ENCODE data around the gene KIF2B.

DNA sequence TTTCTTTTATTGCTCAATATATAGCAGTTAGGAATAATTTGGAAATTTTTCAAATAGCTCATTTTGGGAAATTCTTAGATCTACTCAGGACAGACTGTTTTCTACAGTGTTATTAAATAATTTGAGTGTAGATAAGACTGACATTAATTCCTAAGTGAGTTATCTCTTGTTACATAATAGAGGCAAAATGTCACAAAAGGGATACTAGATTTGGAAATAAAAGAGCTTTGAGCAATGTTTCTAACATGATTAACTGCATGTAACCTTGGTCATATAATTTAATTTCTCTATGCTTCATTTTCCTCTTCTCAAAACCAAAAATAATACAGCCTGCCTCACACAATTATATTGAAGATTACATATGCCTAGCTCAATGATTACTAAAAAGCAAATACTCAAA lies 16.3 kb upstream of the KIF2B start:
- TF ChIP-seq ZNF565 (CRISPR knock-in tag; conservative IDR thresholded peaks at IDR 0.05; ENCODE audit: low read depth) (no peak), ARNTL (CRISPR knock-in tag; IDR thresholded peaks at IDR 0.05; ENCODE audit: borderline replicate concordance, low read depth) (no peak), SNAI2 (CRISPR knock-in tag; IDR thresholded peaks at IDR 0.05) (no peak), TOX (CRISPR knock-in tag; IDR thresholded peaks at IDR 0.05; ENCODE audit: borderline replicate concordance) (no peak), ZFP3 (CRISPR knock-in tag; IDR thresholded peaks at IDR 0.05) (no peak), ISL1 (CRISPR knock-in tag; IDR thresholded peaks at IDR 0.05) (peak; percentile 93), ZFP30 (CRISPR knock-in tag; IDR thresholded peaks at IDR 0.05) (no peak; the same call in 1 of the 2 replicates), RARB (CRISPR knock-in tag; IDR thresholded peaks at IDR 0.05) (no peak)
- TF ChIP-seq, protein P1, sequence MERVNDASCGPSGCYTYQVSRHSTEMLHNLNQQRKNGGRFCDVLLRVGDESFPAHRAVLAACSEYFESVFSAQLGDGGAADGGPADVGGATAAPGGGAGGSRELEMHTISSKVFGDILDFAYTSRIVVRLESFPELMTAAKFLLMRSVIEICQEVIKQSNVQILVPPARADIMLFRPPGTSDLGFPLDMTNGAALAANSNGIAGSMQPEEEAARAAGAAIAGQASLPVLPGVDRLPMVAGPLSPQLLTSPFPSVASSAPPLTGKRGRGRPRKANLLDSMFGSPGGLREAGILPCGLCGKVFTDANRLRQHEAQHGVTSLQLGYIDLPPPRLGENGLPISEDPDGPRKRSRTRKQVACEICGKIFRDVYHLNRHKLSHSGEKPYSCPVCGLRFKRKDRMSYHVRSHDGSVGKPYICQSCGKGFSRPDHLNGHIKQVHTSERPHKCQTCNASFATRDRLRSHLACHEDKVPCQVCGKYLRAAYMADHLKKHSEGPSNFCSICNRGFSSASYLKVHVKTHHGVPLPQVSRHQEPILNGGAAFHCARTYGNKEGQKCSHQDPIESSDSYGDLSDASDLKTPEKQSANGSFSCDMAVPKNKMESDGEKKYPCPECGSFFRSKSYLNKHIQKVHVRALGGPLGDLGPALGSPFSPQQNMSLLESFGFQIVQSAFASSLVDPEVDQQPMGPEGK (CRISPR knock-in tag; IDR thresholded peaks at IDR 0.05; ENCODE audit: borderline replicate concordance) = 0 out of 2 replicates have a peak, but pooled peaks have one; percentile 28
- TF ChIP-seq, protein P2, sequence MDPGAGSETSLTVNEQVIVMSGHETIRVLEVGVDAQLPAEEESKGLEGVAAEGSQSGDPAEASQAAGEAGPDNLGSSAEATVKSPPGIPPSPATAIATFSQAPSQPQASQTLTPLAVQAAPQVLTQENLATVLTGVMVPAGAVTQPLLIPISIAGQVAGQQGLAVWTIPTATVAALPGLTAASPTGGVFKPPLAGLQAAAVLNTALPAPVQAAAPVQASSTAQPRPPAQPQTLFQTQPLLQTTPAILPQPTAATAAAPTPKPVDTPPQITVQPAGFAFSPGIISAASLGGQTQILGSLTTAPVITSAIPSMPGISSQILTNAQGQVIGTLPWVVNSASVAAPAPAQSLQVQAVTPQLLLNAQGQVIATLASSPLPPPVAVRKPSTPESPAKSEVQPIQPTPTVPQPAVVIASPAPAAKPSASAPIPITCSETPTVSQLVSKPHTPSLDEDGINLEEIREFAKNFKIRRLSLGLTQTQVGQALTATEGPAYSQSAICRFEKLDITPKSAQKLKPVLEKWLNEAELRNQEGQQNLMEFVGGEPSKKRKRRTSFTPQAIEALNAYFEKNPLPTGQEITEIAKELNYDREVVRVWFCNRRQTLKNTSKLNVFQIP (CRISPR knock-in tag; IDR thresholded peaks at IDR 0.05; ENCODE audit: borderline replicate concordance, low read depth) = no peak
